Measurements from ENCODE around the gene PROC. TPM values are rescaled to one million over a fixed set of nuclear protein-coding genes. Genes with fewer than 3 reads are reported as not detected.

PROC gene
- total and polyA plus RNA-seq, 9 of the 15 experiments (the other 6 are each of a cell fraction or from before 2014, with no cell fraction given): not detected

GRCh38 chr2:127387655-127388422, 30.4 kb upstream of the PROC start, which contains the start of gene MAP3K2 (continued):
- TF ChIP-seq E4F1 (CRISPR knock-in tag; IDR thresholded peaks at IDR 0.05; ENCODE audit: borderline replicate concordance) (no peak), PBX2 (CRISPR knock-in tag; IDR thresholded peaks at IDR 0.05; ENCODE audit: low read depth) (no peak), PBX2 (tag; conservative IDR thresholded peaks at IDR 0.05; ENCODE audit: low read depth) (no peak), PPARD (CRISPR knock-in tag; IDR thresholded peaks at IDR 0.05) (no peak), PKNOX1 (IDR thresholded peaks at IDR 0.05) (no peak), ID3 (CRISPR knock-in tag; IDR thresholded peaks at IDR 0.05) (no peak), ID3 (tag; IDR thresholded peaks at IDR 0.05) (no peak), ZFP91 (CRISPR knock-in tag; IDR thresholded peaks at IDR 0.05) (no peak; the same call in 1 of the 2 replicates), CEBPZ (IDR thresholded peaks at IDR 0.05; ENCODE audit: borderline replicate concordance, low read depth, low read length) (no peak), PHF8 (IDR thresholded peaks at IDR 0.05; ENCODE audit: borderline replicate concordance, low read length) (peak; percentile 94), GATAD2B (IDR thresholded peaks at IDR 0.05; ENCODE audit: borderline replicate concordance) (no peak; the same call in none of the 2 replicates), ARID3B (CRISPR knock-in tag; IDR thresholded peaks at IDR 0.05; ENCODE audit: borderline replicate concordance) (no peak)
